GM18858 (cell line): ENCODE results near the gene PSKH1.

Experiments
- ATAC-seq: cut with Tn5 transposase; IDR thresholded peaks from one replicate; pipeline ENCODE4 v1.9.1; 2021; ENCODE audit not compliant: unreplicated experiment

The PSKH1 gene

DNA sequence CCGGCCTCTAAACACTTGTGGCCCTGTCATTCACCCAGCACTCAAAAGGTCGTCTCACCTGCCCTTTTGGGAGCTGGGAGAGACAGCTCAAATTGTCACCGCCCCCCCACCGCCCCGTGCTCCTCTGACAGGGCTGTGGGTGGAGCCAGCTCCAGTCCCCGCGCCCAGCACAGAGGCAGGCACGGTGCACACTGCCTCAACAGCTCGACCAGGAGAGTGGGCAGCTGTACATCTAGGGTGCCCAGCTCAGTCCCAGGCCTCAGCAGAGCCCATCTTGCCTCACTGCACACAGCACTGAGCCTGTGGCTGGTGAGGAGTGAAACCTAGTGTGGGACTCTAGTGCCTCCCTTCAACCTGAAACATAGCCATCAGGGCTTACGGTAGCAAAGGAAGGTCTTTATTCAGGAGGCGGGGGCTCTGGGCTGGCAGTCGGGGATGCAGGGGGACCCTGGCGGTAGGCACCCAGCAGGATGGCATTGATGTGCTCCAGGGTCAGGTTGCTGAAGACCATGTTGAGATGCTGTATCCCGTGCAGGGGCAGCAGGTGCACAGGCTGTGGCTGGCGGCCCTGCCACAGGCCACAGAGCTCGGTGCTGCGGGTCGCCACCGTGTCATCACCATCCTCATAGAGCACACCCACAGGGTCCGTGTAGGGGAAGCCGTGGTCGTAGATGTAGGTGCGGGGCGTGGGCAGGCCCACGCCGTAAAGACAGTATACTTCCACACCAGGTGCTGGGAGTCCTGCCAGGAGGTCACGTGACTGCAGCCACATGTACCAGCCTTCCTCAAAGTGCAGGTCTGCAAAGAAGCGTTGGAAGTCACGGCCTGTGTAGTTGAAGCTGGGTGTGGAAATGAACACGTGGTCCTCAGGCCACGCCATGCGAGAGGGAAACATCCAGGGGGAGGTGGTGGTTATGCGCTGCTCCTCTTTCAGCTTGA lies 46.7 kb downstream of the PSKH1 start:
- ATAC-seq, result no peak

DNA sequence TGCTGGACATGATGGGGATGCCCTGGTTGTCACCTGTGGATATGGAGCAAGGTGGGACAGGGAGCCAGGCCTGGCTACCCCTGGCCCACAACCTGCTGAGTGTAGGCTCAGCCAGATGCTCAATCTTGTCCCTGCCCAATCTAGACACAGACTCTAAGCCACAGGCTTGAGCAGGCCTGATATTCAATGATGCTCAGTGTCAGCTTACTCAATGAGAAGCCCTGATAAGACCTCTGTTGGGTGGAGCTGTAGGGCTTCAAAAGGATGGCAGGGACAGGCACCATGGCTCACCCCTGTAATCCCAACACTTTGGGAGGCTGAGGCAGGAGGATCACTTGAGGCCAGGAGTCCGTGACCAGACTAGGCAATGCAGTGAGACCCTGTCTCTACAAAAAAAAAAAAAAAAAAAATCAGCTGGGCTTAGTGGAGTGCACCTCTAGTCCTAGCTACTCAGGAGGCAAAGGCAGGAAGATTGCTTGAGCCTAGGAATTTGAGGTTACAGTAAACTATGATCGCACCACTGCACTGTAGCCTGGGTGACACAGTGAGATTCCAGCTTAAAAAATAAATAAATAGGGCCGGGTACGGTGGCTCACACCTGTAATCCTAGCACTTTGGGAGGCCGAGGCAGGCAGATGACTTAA lies 47.5 kb downstream of the PSKH1 start:
- no peak for ATAC-seq

GRCh38 chr16:67941469-67942199 lies 48.6 kb downstream of the PSKH1 start:
- ATAC-seq, result no peak

GRCh38 chr16:67942200-67942509 lies 49.1 kb downstream of the PSKH1 start:
- no peak for ATAC-seq

- no peak for ATAC-seq
These were observed 49.6 kb downstream of the PSKH1 start for GRCh38 chr16:67942510-67943255.

DNA sequence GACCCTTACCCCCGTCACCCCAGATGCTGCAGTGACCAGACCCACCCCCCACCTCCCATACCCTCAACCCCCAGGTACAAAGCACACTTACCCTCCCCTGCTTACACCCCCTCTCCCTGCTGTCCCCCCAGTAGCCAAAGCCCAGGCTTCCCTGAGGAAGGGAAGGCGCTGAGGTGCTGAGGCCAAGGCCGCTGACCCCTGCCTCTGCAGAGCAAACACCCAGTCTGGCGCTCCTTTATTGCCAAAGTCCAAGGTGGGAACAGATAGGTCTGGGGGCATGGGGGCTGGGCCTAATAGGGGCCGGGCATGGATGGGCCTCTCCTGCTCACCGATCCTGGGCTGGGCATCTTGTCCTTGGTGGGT lies 50.2 kb downstream of the PSKH1 start:
- ATAC-seq, result no peak

DNA sequence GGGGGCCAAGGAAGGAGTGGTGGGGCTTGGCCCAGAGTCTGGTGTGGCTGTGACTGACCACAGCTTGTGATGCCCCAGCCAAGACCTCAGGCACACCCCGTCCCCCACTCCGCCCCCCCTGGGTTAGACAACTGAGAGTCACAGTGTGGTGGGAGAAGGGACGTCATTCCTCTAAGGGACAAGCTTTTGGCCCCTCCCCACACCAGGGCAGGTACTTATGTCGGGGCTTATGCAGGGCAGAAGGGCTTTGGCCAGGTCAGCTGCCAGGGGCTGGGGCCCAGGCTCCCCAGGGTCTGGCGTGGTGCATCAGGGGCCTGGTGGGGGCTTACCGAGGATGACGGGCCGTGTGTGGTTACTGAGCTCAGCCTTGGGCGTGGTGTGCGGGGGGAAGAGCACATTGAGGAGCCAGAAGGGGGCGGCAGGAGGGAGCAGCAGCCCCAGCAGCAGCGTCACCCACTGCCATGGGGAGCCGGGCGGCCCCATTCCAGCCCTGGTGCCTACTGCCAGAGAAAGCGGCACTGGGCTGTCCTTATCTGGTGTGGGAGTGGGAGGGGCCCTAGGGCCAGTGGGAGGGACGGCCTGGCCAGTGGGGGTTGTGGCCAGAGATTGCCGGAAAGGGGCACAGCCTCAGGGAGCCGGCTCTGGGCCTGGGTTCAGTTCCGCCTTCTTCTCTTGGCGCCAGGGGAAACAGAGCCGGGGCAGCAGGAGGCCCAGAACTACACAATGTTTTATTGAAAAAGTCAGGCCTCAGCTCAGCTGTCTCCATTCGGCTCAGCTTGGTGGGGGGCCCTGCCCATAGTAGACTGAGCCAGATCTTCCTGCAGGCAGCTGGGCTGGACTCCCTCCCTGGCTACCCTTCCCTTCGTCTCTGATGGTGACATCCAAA lies 50.8 kb downstream of the PSKH1 start, which contains the start of gene LCAT:
TSS of gene LCAT (minus strand) at position 502 of the 886 bp plus-strand sequence. CDS start at position 483, 19 bp downstream.
- no peak for ATAC-seq

DNA sequence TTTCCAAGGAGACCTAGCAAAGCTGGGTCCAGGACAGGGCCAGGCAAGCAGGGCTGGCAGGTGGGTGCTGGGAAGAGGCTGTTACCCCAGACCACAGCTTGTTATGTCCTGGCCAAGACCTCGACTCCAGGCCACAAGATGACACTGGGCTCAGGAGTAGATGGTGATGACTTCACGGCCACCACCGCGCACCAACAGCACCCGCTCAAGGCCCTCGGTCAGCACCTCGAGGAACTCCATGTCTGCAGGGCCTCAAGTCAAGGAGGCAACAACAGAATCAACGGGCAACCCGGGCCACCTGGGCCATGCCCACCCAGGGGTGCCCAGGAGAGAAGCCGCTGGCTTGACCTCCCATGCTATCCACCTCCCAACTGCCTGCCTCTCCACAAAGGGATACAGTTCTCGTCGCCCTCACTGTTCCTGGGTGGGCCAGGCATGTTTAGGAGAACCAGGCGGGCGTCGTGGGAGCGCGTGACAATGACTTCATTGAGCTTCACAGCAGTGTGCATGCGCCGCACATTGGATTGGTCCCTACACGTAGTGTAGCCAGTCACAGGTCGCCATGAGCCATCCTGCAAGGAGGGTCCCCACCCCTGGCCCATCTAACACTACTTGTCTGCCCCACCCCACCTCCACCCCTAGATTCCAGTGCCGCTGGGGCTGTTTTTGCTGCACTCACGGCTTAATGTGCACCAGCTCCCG lies 51.8 kb downstream of the PSKH1 start:
- ATAC-seq, result no peak

DNA sequence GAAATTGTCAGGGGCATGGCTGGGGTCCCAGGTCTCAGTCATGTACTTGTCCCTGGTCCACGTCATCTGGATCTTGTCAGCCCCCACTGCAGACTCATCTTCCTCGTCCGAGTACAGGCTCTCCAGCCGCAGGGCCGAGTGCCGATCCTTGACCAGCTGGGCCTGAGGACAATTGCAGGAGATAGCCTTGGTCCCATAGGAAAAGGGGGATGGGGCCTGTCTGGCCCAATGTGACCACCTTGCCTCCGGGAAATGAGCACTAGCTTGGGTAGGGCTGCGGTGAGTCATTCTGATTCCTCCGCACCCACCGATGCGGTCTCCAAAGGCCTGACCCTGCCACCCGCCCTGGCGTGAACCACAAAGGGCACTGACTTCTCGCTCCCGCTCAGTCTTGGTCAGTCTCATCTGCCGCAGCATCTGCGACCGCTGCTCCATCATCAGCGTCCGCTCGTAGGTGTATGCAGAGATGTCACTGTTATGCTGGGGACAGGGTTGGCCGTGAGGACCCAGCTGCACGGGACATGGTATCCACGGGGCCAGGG lies 52.4 kb downstream of the PSKH1 start:
- ATAC-seq, result no peak

DNA sequence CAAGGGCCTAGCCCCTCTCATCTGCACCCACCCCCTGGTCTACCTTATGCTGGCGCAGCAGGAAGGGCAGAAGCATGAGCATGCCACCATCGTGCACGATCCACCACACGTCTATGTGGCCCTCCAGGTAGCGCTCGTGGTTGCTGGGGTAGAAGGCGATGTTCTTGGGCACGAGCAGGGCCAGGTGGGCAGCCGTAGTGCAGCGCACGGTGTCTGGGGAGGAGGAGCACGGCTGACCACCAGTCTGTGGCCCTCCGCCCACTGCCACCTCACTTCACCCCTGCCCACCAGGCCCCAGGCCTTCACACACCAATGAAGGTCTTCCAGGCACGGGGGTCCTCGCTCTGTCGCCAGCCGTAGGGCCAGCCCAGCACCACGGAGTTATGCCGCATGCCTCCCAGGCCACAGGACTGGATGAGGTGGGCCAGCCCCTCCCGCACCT lies 53.1 kb downstream of the PSKH1 start:
- ATAC-seq, result no peak

DNA sequence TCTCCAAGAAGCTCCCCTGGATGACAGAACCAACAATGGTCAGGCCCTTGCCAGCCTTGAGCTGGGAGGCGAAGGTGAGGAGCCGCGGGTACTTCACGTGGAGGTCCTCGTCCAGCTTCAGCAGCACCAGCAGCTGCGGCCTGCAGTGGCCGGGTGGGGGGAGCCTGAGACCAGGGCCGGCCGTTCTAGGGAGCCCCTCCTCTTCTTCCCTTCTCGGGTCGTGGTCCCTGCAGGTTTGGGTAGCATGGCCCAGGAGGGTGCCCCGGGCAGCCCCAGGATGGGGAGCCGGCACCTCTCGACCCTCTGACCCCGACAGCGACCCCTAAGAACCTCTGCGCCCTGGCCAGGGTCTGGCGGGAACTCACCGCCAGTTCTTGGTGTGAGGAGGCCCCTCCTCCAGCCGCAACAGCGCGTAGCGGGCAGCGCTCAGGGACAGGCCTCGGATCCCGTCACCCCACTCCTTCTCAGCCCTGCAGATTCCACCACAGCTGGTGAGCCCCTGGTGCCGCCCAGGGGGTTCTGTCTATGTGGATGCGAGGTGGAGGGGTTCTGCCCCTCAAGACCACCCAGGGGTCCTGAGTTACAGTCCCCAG lies 54.0 kb downstream of the PSKH1 start:
- no peak for ATAC-seq

DNA sequence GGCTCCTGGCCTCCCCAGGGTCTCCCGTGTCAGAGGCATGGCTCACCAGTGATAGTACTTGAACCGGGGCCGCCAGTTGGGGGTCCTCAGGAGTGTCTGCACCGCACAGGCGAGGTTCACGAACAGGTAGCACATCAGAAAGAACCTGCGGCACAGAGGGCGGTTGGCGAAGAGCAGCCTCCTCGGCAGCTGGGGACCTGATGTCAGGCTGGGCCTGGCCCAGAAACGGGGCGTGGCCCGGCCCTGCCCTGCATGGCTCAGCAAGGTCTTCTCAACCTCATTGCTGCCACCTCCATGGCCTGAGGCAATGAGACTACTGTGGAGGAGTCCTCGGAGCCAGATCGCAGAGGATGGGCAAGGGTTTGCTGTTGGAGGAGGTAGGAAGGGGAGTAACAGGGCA lies 55.0 kb downstream of the PSKH1 start:
- no peak for ATAC-seq

- ATAC-seq, result no peak
These were observed 56.6 kb downstream of the PSKH1 start for GRCh38 chr16:67949645-67950044.

DNA sequence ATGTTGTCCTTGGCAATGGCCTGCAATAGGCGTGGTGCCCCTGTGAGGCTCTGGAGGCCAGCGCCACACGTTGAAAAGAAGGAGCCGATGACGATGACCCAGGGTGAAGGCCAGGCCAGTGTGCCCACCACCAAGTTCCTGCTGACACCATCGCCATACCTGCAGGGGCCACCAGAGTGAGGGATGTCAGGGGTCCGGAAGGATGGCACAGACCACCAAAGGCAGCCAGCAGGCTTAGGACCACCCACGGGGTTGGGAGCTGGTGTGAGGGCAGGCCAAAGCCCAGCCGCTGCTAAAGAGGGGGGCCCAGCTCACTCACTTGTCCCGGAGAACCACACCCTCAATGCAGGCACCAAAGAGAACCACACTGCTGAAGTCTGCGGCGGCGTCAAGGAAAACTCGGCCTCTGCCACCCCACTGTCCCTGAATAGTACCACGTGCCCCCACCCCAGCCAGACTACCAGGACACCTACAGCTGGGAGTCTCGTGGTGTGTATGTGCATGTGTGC lies 57.3 kb downstream of the PSKH1 start:
- ATAC-seq, result no peak

- ATAC-seq, result no peak
These were observed 58.4 kb downstream of the PSKH1 start for GRCh38 chr16:67951485-67951884.

DNA sequence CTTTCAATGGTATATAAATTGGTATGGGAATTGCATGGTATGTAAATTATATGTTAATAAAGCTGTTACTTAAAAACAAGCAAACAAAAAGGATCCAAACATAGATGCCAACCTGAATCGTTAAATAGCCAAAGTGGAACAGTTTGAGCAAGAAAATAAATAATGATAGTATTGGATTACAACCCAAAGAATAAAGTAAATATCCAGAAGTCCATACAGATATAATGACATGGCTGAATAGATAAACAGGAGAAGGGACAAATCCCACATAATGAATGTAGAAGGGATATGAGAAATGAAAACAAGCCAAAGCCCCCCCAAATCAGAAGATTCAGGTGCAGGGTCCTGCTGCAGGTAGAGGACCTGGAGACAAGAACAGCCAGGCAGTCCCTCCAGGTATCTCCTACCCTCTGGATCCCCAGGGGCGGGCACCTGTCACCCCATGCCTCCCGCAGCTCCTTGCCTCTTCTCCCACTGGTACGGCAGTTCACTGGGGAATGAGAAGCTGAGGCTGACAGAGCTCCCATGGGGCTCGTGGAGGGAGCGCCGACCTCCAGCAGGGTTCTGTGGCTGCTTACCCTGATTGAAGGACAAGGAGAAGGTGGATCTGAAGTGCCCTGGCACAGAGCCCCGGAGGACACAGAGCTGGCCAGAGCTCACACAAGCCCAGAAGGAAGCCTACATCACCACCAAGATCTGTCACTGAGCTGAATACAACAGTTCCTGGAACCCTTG lies 60.8 kb downstream of the PSKH1 start:
- ATAC-seq, result no peak

- ATAC-seq, result no peak
These were observed 61.6 kb downstream of the PSKH1 start for GRCh38 chr16:67954421-67955196.
